Transverse colon (tissue), 4 donors: Measurements from ENCODE around the gene SRRM4. TPM values are rescaled to one million over a fixed set of nuclear protein-coding genes. Genes with fewer than 3 reads are reported as not detected.

Experiments used
- DNase-seq: peaks from one replicate; pipeline ENCODE4 v3.0.0-alpha.2; 2019
- H3K27ac ChIP-seq, 4 donors: fragments of 200-600 bp; sonication (generic); 2 replicates each; pipeline ENCODE4 v1.5.1; 2016 to 2018; ENCODE audit warnings: inconsistent platforms in 4 of 4
- H3K27me3 ChIP-seq: fragments of 200-600 bp; sonication (generic); 2 replicates; pipeline ENCODE4 v1.5.1; 2017; ENCODE audit warnings: inconsistent platforms
- H3K36me3 ChIP-seq, 4 donors: fragments of 200-600 bp; sonication (generic); 2 replicates each; pipeline ENCODE4 v1.5.1; 2017 to 2019; ENCODE audit warnings: inconsistent platforms in 4 of 4
- H3K4me1 ChIP-seq, 4 donors: fragments of 200-600 bp; sonication (generic); 2 replicates each; pipeline ENCODE4 v1.5.1; 2017 to 2020; ENCODE audit warnings: inconsistent platforms in 4 of 4
- H3K4me3 ChIP-seq, 4 donors: fragments of 200-600 bp; sonication (generic); 1 replicate in 1 of 4; 2 replicates in 3 of 4; pipeline versions ENCODE4 v1.5.1 to v1.6.1; 2017 to 2019; ENCODE audit warnings: inconsistent platforms in 4 of 4
- H3K9me3 ChIP-seq, 2 donors: fragments of 200-600 bp; sonication (generic); 2 replicates each; pipeline ENCODE4 v1.5.1; 2017 to 2019; ENCODE audit warnings: inconsistent platforms in 2 of 2
- CTCF ChIP-seq, 5 experiments: fragments of 200-600 bp in 3 of 5; fragments of 450-650 bp in 2 of 5; sonication (generic) in 3 of 5; IDR thresholded peaks; 1 replicate in 2 of 5; 2 replicates in 3 of 5; pipeline ENCODE4 v1.5.1; 2016 to 2017; ENCODE audit warnings: antibody characterized with exemption in 5 of 5, inconsistent platforms in 3 of 5, mild to moderate bottlenecking in 2 of 5, moderate library complexity in 1 of 5
- EP300 ChIP-seq: sonication (generic); formaldehyde crosslinking; IDR thresholded peaks from one replicate; pipeline ENCODE4 v1.6.1; 2017; ENCODE audit warnings: antibody characterized with exemption, low read depth
- POLR2A ChIP-seq: fragments of 450-650 bp; IDR thresholded peaks from one replicate; pipeline ENCODE4 v1.6.1; 2016; ENCODE audit warnings: antibody characterized with exemption, mild to moderate bottlenecking, moderate library complexity
- POLR2AphosphoS5 ChIP-seq, 3 donors: sonication (generic); formaldehyde crosslinking; IDR thresholded peaks; one replicate each; pipeline ENCODE4 v1.6.1; 2016; ENCODE audit warnings: antibody characterized with exemption in 3 of 3
- WGBS, 2 donors: methylation state at CpG; one replicate each; pipeline ENCODE4 v1.1.5; 2018; ENCODE audit warnings: low coverage in 1 of 2; 5-methylcytosine and 5-hydroxymethylcytosine counted together
- in situ Hi-C, 4 donors: fragments of 200-750 bp; cut with MboI; loops; one replicate each; pipeline versions ENCODE4 v1.15.0 to v1.15.1; 2017; ENCODE audit warnings: low sequenced_read_pairs in 3 of 4, low pct_ligation_motif_present in 1 of 4, low pct_unique_long_range_greater_than_20kb in 1 of 4
- intact Hi-C: fragments of 100-400 bp; cut with DNase I; formaldehyde crosslinking; loops from one replicate; pipeline ENCODE4 v1.15.1; 2023; ENCODE audit warnings: low total_unique reads
- total RNA-seq, 4 donors: library from RNA; depleted of rRNA; stranded (reverse); fragments of >200 nt; gene quantifications; one replicate each; pipeline ENCODE4 v1.1.0, GENCODE V29; 2016

SRRM4 gene
- total RNA-seq, 4 donors from 2014 or later, result 0.14 TPM; not detected in 3

DNA sequence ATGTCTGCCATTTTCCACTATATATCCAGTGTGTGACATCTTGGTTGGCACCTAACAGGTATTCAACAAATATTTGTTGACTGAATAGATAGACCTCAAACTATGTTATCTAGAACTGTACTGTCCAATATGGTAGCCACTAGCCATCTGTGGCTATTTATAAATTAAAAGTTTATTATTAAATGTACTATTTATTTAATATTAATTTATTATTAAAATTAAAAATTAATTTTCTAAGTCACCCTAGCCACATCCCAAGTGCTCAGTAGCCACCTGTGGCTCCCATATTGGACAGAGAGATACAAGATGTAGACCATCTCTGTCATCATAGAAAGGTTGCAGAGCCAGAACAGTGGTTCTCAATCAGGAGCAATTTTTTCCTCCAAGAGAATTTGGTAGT lies 69.3 kb downstream of the SRRM4 start:
- Histone ChIP-seq H3K9me3 (no peaks in the 10 kb centered on the region), H3K36me3 (no peaks in the 10 kb centered on the region), H3K4me3 (no peak overlapping the region), H3K4me1 (no peaks in the 10 kb centered on the region), H3K27ac (no peak overlapping the region), H3K27me3 (no peaks in the 10 kb centered on the region)
- no peak for TF ChIP-seq POLR2A
- no peak for TF ChIP-seq CTCF (IDR thresholded peaks at IDR 0.05)
- no peak for TF ChIP-seq EP300
- no peak for TF ChIP-seq POLR2AphosphoS5 (IDR thresholded peaks at IDR 0.05)
- intact Hi-C loops (no loop called here), in situ Hi-C loops (no loop called here)
- DNase-seq, result no peak

GRCh38 chr12:119051474-119051873 lies 70.1 kb downstream of the SRRM4 start:
- TF ChIP-seq CTCF (IDR thresholded peaks at IDR 0.05) (no peak), POLR2A (no peak), POLR2AphosphoS5 (IDR thresholded peaks at IDR 0.05) (no peak), EP300 (no peak)
- Histone ChIP-seq H3K36me3 (no peaks in the 10 kb centered on the region), H3K27ac (no peak overlapping the region), H3K4me1 (no peaks in the 10 kb centered on the region), H3K27me3 (no peaks in the 10 kb centered on the region), H3K4me3 (no peak overlapping the region), H3K9me3 (no peaks in the 10 kb centered on the region)
- in situ Hi-C loops, result no loop called here
- WGBS, 2 donors, result 76 to 86% methylated on average over 3 to 4 of the region's 4 CpGs
- no peak for DNase-seq
- intact Hi-C loops, result no loop called here

DNA sequence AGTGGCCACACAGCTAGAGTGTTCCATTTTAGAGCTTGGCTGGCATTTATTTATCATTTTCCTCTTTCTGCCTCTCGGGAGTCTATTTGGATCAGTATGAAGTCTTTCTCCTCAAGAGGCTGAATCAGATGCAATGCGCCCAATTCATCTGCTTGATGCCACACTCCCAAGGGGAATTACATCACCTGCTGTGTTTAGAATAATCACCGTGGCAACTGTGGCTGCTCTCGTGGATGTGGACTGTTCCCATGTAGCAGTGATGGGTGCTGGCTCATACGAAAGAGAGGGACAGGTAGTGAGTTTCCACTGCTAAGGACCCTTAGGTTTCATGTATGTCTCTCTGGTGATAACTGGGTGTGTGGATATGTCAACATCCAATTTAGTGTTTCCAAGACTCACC lies 70.7 kb downstream of the SRRM4 start:
- no peaks in the 10 kb centered on the region for H3K9me3 ChIP-seq
- intact Hi-C loops (no loop called here), in situ Hi-C loops (no loop called here)
- no peak for DNase-seq
- WGBS, 2 donors, result 50 to 81% methylated on average over 1 to 5 of the region's 5 CpGs
- no peak overlapping the region for H3K27ac ChIP-seq
- H3K36me3 ChIP-seq, result no peaks in the 10 kb centered on the region
- no peaks in the 10 kb centered on the region for H3K4me1 ChIP-seq
- no peaks in the 10 kb centered on the region for H3K27me3 ChIP-seq
- H3K4me3 ChIP-seq, result no peak overlapping the region
- TF ChIP-seq EP300 (no peak), POLR2AphosphoS5 (IDR thresholded peaks at IDR 0.05) (no peak), CTCF (IDR thresholded peaks at IDR 0.05) (no peak), POLR2A (no peak)

GRCh38 chr12:119055977-119056376 lies 74.6 kb downstream of the SRRM4 start:
- in situ Hi-C loops (no loop called here), intact Hi-C loops (no loop called here)
- Histone ChIP-seq H3K4me3 (no peak overlapping the region), H3K9me3 (no peaks in the 10 kb centered on the region), H3K36me3 (no peaks in the 10 kb centered on the region), H3K27me3 (no peaks in the 10 kb centered on the region), H3K27ac (no peak overlapping the region), H3K4me1 (no peaks in the 10 kb centered on the region)
- TF ChIP-seq POLR2A, result no peak
- DNase-seq, result no peak
- 51% methylated on average over 3 of the region's 3 CpGs; no CpG with 5 or more reads in 1 of the 2 donors for WGBS, 2 donors
